WTC11 (cell line): ENCODE measurements around the gene APPBP2. TPM values are rescaled to one million over a fixed set of nuclear protein-coding genes. Genes with fewer than 3 reads are reported as not detected.

Source experiments
- ATAC-seq: fragments of 200-7000 bp; cut with Tn5 transposase; 2 replicates; pipeline ENCODE4 v1.10.0; 2021; ENCODE audit warnings: mild to moderate bottlenecking, moderate library complexity
- CTCF ChIA-PET: fragments of 300-600 bp; sonication (Branson Sonifier 250); formaldehyde crosslinking; loops from one replicate; lab custom pipeline; 2021; ENCODE audit warnings: antibody characterized with exemption; lab: Charles Lee
- POLR2A ChIA-PET: fragments of 350-600 bp; sonication (Branson Sonifier 250); formaldehyde crosslinking; loops from one replicate; lab custom pipeline; 2021; ENCODE audit warnings: antibody characterized with exemption; lab: Charles Lee
- DNase-seq: peaks from one replicate; pipeline ENCODE4 v3.0.0; 2021; ENCODE audit warnings: low spot score
- H3K27ac Mint-ChIP-seq: 2 replicates; pipeline ENCODE4 v1.8.0; 2021; ENCODE audit warnings: mixed read lengths
- H3K27me3 Mint-ChIP-seq: 2 replicates; pipeline ENCODE4 v1.8.0; 2021; ENCODE audit warnings: low read depth, mild to moderate bottlenecking, moderate library complexity, mixed read lengths
- H3K36me3 Mint-ChIP-seq: 2 replicates; pipeline ENCODE4 v1.8.0; 2021; ENCODE audit warnings: mixed read lengths
- H3K4me1 Mint-ChIP-seq: 2 replicates; pipeline ENCODE4 v1.8.0; 2022; ENCODE audit warnings: mixed read lengths
- H3K4me3 Mint-ChIP-seq: 2 replicates; pipeline ENCODE4 v1.8.0; 2021; ENCODE audit warnings: mild to moderate bottlenecking, moderate library complexity, mixed read lengths
- H3K9me3 Mint-ChIP-seq: 2 replicates; pipeline ENCODE4 v1.8.0; 2021; ENCODE audit warnings: mixed read lengths
- ATF3 ChIP-seq: sonication (generic); formaldehyde crosslinking; conservative IDR thresholded peaks from 2 replicates; pipeline ENCODE4 v1.8.1; 2022; ENCODE audit warnings: mild to moderate bottlenecking, missing genetic modification reagents
- ELF4 ChIP-seq: sonication (generic); formaldehyde crosslinking; IDR thresholded peaks from 2 replicates; pipeline ENCODE4 v1.8.1; 2022; ENCODE audit warnings: low read depth, mild to moderate bottlenecking, moderate library complexity, missing genetic modification reagents
- EMX1 ChIP-seq: fragments of 250-450 bp; sonication (Bioruptor Pico); IDR thresholded peaks from 2 replicates; pipeline ENCODE4 v1.8.0; 2021; ENCODE audit warnings: mild to moderate bottlenecking
- GABPB1 ChIP-seq: sonication (generic); formaldehyde crosslinking; IDR thresholded peaks from 2 replicates; pipeline ENCODE4 v1.8.1; 2023; ENCODE audit warnings: mild to moderate bottlenecking, missing genetic modification reagents
- GTF2I ChIP-seq: fragments of 250-450 bp; sonication (Bioruptor Pico); conservative IDR thresholded peaks from 2 replicates; pipeline ENCODE4 v1.4.0; 2021; ENCODE audit warnings: mild to moderate bottlenecking
- NR1H2 ChIP-seq: sonication (generic); formaldehyde crosslinking; IDR thresholded peaks from 2 replicates; pipeline ENCODE4 v1.9.0; 2021; ENCODE audit warnings: mild to moderate bottlenecking, moderate library complexity, missing genetic modification reagents
- SP1 ChIP-seq: sonication (generic); formaldehyde crosslinking; conservative IDR thresholded peaks from 2 replicates; pipeline ENCODE4 v1.8.1; 2022; ENCODE audit warnings: missing genetic modification reagents
- ZBTB43 ChIP-seq: sonication (generic); formaldehyde crosslinking; IDR thresholded peaks from 2 replicates; pipeline ENCODE4 v1.8.1; 2023; ENCODE audit warnings: mild to moderate bottlenecking, missing genetic modification reagents
- ZMAT4 ChIP-seq: fragments of 250-450 bp; sonication (Bioruptor Pico); IDR thresholded peaks from 2 replicates; pipeline ENCODE4 v1.9.0; 2021; ENCODE audit warnings: mild to moderate bottlenecking
- ZNF138 ChIP-seq: sonication (generic); formaldehyde crosslinking; conservative IDR thresholded peaks from 2 replicates; pipeline ENCODE4 v1.8.1; 2022; ENCODE audit warnings: mild to moderate bottlenecking, moderate library complexity, missing genetic modification reagents
- ZNF317 ChIP-seq: sonication (generic); formaldehyde crosslinking; IDR thresholded peaks from 2 replicates; pipeline ENCODE4 v1.8.1; 2023; ENCODE audit warnings: low read depth, mild to moderate bottlenecking, moderate library complexity, missing genetic modification reagents, borderline replicate concordance
- ZNF416 ChIP-seq: fragments of 250-450 bp; sonication (Bioruptor Pico); IDR thresholded peaks from 2 replicates; pipeline ENCODE4 v1.9.0; 2021; ENCODE audit warnings: mild to moderate bottlenecking, inconsistent platforms
- ZNF512 ChIP-seq: sonication (generic); formaldehyde crosslinking; IDR thresholded peaks from 2 replicates; pipeline ENCODE4 v1.8.1; 2022; ENCODE audit warnings: missing genetic modification reagents, borderline replicate concordance
- ZSCAN18 ChIP-seq: fragments of 250-450 bp; sonication (Bioruptor Pico); IDR thresholded peaks from 2 replicates; pipeline ENCODE4 v2.1.2; 2022; ENCODE audit warnings: mild to moderate bottlenecking, moderate library complexity
- total RNA-seq: library from RNA; stranded (reverse); gene quantifications from 3 replicates; pipeline ENCODE4 v1.2.3, GENCODE V29; 2021
- TF ChIP-seq, protein P1 (sequence below): sonication (generic); formaldehyde crosslinking; IDR thresholded peaks from 2 replicates; pipeline ENCODE4 v1.8.1; 2023; ENCODE audit warnings: mild to moderate bottlenecking, missing genetic modification reagents
- TF ChIP-seq, protein P2 (sequence below): sonication (generic); formaldehyde crosslinking; IDR thresholded peaks from 2 replicates; pipeline ENCODE4 v1.8.0; 2022; ENCODE audit warnings: mild to moderate bottlenecking, missing genetic modification reagents
- TF ChIP-seq, protein P3 (sequence below): sonication (generic); formaldehyde crosslinking; IDR thresholded peaks from 2 replicates; pipeline ENCODE4 v1.8.1; 2022; ENCODE audit warnings: low read depth, missing genetic modification reagents, borderline replicate concordance
- TF ChIP-seq, protein P4 (sequence below): fragments of 250-450 bp; sonication (Bioruptor Pico); conservative IDR thresholded peaks from 2 replicates; pipeline ENCODE4 v1.9.0; 2021; ENCODE audit warnings: mild to moderate bottlenecking
- TF ChIP-seq, protein P5 (sequence below): sonication (generic); formaldehyde crosslinking; IDR thresholded peaks from 2 replicates; pipeline ENCODE4 v1.8.1; 2023; ENCODE audit warnings: mild to moderate bottlenecking, missing genetic modification reagents, moderate library complexity

The APPBP2 gene
- total RNA-seq, 1 experiment from 2014 or later = 15.3 TPM

- TF ChIP-seq ZNF317 (CRISPR knock-in tag) (no peak), GTF2I (CRISPR knock-in tag) (no peak), SP1 (CRISPR knock-in tag) (no peak), ELF4 (CRISPR knock-in tag) (no peak), NR1H2 (CRISPR knock-in tag) (no peak), GABPB1 (CRISPR knock-in tag) (no peak), ATF3 (no peak), ZNF138 (CRISPR knock-in tag) (no peak)
- TF ChIP-seq, protein P1, sequence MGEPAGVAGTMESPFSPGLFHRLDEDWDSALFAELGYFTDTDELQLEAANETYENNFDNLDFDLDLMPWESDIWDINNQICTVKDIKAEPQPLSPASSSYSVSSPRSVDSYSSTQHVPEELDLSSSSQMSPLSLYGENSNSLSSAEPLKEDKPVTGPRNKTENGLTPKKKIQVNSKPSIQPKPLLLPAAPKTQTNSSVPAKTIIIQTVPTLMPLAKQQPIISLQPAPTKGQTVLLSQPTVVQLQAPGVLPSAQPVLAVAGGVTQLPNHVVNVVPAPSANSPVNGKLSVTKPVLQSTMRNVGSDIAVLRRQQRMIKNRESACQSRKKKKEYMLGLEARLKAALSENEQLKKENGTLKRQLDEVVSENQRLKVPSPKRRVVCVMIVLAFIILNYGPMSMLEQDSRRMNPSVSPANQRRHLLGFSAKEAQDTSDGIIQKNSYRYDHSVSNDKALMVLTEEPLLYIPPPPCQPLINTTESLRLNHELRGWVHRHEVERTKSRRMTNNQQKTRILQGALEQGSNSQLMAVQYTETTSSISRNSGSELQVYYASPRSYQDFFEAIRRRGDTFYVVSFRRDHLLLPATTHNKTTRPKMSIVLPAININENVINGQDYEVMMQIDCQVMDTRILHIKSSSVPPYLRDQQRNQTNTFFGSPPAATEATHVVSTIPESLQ (CRISPR knock-in tag) = no peak
- TF ChIP-seq, protein P2, sequence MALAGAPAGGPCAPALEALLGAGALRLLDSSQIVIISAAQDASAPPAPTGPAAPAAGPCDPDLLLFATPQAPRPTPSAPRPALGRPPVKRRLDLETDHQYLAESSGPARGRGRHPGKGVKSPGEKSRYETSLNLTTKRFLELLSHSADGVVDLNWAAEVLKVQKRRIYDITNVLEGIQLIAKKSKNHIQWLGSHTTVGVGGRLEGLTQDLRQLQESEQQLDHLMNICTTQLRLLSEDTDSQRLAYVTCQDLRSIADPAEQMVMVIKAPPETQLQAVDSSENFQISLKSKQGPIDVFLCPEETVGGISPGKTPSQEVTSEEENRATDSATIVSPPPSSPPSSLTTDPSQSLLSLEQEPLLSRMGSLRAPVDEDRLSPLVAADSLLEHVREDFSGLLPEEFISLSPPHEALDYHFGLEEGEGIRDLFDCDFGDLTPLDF (CRISPR knock-in tag) = no peak
Measured at GRCh38 chr17:60468371-60468770, 57.7 kb downstream of the APPBP2 start (continued).

DNA sequence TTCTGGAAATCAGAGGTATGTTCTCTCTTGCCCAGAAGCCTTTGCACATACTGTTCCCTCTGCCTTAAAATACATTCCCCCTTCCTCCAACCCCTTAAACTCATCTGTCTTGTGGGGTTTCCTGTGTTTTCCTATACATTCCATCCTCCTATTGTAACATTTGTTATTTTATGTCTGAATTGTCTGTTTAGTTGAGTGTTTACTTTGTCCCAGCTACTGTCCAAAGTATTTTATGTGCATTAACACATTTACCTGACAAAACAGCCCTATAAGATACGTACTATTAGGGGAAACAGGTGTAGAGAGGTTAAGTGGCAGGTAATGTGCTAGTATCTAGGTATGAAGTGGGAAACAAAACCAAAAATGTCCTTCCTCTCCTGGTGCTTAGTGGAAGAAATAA lies 61.7 kb downstream of the APPBP2 start:
- H3K4me1 Mint-ChIP-seq = no peaks in the 10 kb centered on the region
- H3K36me3 Mint-ChIP-seq = peaks cover 23% of the 10 kb centered on the region
- no peak for DNase-seq
- H3K27ac Mint-ChIP-seq = 0 out of 2 replicates have a peak overlapping the region, but pooled peaks have one; percentile 7
- TF ChIP-seq ZSCAN18 (CRISPR knock-in tag) = no peak
- no peak for TF ChIP-seq EMX1 (CRISPR knock-in tag)
- TF ChIP-seq ZMAT4 (CRISPR knock-in tag) = no peak
- TF ChIP-seq, protein P3, sequence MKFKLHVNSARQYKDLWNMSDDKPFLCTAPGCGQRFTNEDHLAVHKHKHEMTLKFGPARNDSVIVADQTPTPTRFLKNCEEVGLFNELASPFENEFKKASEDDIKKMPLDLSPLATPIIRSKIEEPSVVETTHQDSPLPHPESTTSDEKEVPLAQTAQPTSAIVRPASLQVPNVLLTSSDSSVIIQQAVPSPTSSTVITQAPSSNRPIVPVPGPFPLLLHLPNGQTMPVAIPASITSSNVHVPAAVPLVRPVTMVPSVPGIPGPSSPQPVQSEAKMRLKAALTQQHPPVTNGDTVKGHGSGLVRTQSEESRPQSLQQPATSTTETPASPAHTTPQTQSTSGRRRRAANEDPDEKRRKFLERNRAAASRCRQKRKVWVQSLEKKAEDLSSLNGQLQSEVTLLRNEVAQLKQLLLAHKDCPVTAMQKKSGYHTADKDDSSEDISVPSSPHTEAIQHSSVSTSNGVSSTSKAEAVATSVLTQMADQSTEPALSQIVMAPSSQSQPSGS (CRISPR knock-in tag) = no peak
- TF ChIP-seq ZNF138 (CRISPR knock-in tag) = no peak
- TF ChIP-seq ZNF416 (CRISPR knock-in tag) = no peak
- no peak for TF ChIP-seq ZBTB43 (CRISPR knock-in tag)
- TF ChIP-seq, protein P4, sequence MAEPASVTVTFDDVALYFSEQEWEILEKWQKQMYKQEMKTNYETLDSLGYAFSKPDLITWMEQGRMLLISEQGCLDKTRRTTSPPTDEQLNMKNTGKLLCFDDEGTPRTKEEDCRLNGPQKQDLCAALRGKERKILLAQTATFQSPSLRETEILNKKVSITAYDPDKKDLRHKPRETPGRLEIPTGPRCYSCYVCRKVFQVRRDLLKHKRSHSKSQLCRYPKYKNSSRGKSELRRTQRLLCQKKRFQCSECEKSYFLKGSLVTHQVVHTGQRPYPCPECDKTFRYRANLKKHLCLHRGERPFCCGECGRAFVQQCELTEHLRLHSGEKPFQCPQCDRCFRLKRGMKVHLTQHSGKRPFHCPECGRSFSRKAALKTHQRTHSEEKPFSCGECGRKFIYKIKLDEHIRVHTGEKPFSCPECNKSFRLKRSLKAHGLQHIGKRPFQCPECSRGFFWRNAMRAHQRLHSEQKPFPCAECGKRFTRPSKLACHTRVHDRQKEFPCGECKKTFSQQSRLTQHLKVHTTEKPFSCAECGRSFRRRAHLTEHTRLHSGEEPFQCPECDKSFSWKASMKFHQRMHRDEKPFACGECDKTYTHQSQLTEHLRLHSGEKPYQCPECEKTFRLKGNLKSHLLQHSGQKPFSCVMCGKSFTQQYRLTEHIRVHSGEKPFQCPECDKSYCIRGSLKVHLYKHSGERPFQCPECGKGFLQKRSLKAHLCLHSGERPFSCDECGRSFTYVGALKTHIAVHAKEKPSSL (CRISPR knock-in tag) = no peak
- no peak for TF ChIP-seq ZNF512
- TF ChIP-seq, protein P5, sequence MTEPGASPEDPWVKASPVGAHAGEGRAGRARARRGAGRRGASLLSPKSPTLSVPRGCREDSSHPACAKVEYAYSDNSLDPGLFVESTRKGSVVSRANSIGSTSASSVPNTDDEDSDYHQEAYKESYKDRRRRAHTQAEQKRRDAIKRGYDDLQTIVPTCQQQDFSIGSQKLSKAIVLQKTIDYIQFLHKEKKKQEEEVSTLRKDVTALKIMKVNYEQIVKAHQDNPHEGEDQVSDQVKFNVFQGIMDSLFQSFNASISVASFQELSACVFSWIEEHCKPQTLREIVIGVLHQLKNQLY (CRISPR knock-in tag) = no peak
- H3K27me3 Mint-ChIP-seq = no peaks in the 10 kb centered on the region
- CTCF ChIA-PET = no interaction called here
- no peak for ATAC-seq
- POLR2A ChIA-PET = no interaction called here
- H3K4me3 Mint-ChIP-seq = no peak overlapping the region
- H3K9me3 Mint-ChIP-seq = no peaks in the 10 kb centered on the region
